Measurements from ENCODE around the gene LKAAEAR1. TPM values are rescaled to one million over a fixed set of nuclear protein-coding genes. Genes with fewer than 3 reads are reported as not detected.

LKAAEAR1 gene
- total and polyA plus RNA-seq, 2 donors = 0.14 to 0.80 TPM

DNA sequence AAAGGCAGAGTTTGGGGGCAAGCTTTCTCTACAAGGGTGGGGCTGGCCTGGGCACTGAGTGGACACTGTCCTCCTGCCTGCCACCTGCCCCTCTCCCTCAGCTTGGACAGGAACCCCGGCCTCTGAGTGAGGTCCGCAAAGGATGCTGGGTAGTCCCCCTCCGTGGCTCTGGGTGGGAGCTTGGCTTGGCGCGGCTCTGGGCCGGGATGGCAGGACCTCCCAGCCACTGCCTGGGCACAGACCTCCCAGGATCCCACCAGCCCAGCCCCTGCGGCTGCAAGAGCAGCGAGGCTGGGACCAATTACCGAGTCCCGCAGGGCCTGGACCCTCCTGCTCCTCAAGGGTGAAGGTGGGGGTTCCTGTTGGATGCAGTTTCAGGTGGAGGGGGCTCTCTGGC lies 31.9 kb downstream of the LKAAEAR1 start:
- H3K27me3 ChIP-seq (ENCODE audit: control insufficient read depth in 2 of 2, insufficient read depth in 1 of 2, low read length in 1 of 2) = peaks cover 42 to 87% of the 10 kb centered on the region in 2 donors
- H3K4me3 ChIP-seq (ENCODE audit: low read length in 2 of 2) = no peak overlapping the region
- H3K4me1 ChIP-seq (ENCODE audit: control insufficient read depth in 2 of 2, insufficient read depth in 2 of 2, low read length in 2 of 2) = peaks cover 0 to 52% of the 10 kb centered on the region in 2 donors
- DNase-seq (ENCODE audit: low read depth in 6 of 9, low spot score in 9 of 9) = no peak
- no peaks in the 10 kb centered on the region for H3K36me3 ChIP-seq (ENCODE audit: control insufficient read depth in 2 of 2, insufficient read depth in 2 of 2, low read length in 1 of 2)
- WGBS = 90% methylated on average over 10 of the region's 10 CpGs
- H3K9me3 ChIP-seq (ENCODE audit: control insufficient read depth in 2 of 2, insufficient read depth in 1 of 2, low read length in 1 of 2) = peaks cover 0 to 5% of the 10 kb centered on the region in 2 donors
- no peak overlapping the region for H3K27ac ChIP-seq (ENCODE audit: low read depth in 1 of 2, low read length in 1 of 2)

DNA sequence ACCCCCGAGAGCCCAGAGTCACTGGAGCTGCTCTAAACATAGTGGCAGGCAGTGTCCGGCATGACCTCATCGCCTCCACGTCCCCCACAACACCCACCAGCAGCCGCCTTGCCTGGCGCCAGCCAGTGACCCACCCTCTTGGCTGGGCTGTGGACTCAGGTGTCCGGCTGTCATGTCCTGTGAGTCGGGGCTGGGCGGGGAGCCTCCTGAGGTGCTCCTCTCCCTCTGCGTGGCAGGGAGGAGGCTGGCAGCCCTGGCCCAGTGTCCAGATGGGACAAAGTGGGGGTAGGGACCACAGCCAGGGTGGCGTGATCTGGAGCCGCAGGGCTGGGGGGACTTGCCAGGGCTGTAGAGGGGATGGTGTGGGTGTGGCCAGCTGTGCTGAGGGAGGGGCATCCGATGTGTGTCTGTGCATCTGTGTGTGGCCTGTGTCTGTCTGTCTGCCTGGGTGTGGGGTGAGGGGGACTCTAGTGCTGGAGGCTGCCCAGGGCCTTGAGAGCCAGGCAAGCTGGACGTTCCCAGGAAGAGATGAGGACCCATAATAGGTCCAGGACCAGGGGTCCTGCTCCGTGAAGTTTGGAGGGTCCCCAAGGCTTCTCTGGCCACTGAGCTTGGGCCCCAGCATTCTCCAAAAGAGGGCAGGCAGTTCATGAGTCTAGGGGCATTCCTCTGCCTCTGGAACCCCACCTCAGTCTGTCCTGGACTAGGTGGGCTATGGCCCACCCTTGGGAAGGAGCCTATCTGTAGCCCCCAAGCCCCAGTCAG lies 32.5 kb downstream of the LKAAEAR1 start:
- no peaks in the 10 kb centered on the region for H3K36me3 ChIP-seq (ENCODE audit: control insufficient read depth in 2 of 2, insufficient read depth in 2 of 2, low read length in 1 of 2)
- H3K27ac ChIP-seq (ENCODE audit: low read depth in 1 of 2, low read length in 1 of 2) = no peak overlapping the region
- peaks cover 48 to 87% of the 10 kb centered on the region in 2 donors for H3K27me3 ChIP-seq (ENCODE audit: control insufficient read depth in 2 of 2, insufficient read depth in 1 of 2, low read length in 1 of 2)
- peaks cover 0 to 52% of the 10 kb centered on the region in 2 donors for H3K4me1 ChIP-seq (ENCODE audit: control insufficient read depth in 2 of 2, insufficient read depth in 2 of 2, low read length in 2 of 2)
- H3K9me3 ChIP-seq (ENCODE audit: control insufficient read depth in 2 of 2, insufficient read depth in 1 of 2, low read length in 1 of 2) = peaks cover 0 to 5% of the 10 kb centered on the region in 2 donors
- H3K4me3 ChIP-seq (ENCODE audit: low read length in 2 of 2) = no peak overlapping the region
- DNase-seq (ENCODE audit: low read depth in 6 of 9, low spot score in 9 of 9) = no peak
- WGBS = 92% methylated on average over 15 of the region's 15 CpGs

DNA sequence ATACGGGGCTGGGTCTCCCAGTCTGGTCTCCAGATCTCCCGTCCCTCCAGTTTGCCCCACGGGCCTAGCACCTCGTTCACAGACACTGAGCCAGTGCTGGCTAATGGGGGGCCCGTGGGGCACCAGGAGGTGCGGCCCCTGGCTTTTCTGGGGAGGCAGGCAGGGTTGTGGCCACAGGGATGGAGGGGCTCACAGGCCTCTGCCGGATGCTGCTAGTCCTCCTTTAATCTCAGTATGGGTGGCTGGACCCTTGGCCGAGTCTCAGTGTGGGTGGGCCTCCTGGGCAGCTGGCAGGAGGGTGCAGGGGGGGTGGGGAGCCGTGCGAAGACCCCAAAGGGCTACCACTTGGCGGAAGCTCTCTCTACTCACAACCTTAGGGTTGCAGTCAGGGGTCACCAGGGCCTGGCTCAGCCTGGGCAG lies 33.2 kb downstream of the LKAAEAR1 start:
- peaks cover 50 to 87% of the 10 kb centered on the region in 2 donors for H3K27me3 ChIP-seq (ENCODE audit: control insufficient read depth in 2 of 2, insufficient read depth in 1 of 2, low read length in 1 of 2)
- WGBS = 96% methylated on average over 11 of the region's 11 CpGs

DNA sequence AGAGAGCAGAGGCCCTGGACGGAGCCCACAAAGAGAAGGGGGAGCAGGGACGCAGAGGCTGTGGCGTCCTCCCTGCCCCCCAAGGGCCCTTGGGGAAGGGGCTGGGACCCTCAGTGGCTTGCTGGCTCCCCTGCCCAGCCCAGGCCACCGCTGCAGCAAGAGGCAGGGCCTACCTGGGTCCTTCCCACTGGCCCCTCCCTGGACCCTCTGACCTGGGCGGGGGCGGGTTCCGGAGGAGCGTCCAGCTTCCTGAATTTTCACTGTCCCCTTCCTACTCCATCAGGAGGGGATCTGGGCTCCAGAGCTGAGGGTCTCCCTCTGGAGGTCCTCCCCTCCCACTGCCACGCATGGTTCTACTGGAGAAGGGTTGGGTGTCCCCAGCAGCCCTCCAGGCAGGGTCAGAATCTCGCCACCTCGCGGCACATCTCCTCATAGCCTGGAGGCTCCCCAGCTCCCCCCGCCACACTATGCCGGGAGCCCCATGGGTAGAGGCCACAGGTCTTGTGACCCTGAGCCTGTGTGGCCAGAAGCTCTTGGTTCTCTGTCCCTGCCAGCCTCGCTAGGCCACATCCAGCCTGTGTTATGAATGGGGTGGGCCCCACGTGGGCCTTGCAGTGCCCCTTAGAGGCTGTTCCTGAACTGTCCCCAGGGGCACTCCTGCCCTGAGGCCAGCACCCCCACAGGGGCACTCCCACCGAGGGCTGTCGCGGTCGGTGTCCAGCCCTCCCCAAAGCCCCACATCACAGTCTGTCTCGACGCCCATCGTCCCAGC lies 33.8 kb downstream of the LKAAEAR1 start:
- Histone ChIP-seq H3K27me3 (ENCODE audit: control insufficient read depth in 2 of 2, insufficient read depth in 1 of 2, low read length in 1 of 2) (peaks cover 50 to 87% of the 10 kb centered on the region in 2 donors), H3K4me3 (ENCODE audit: low read length in 2 of 2) (no peak overlapping the region), H3K4me1 (ENCODE audit: control insufficient read depth in 2 of 2, insufficient read depth in 2 of 2, low read length in 2 of 2) (peaks cover 0 to 53% of the 10 kb centered on the region in 2 donors), H3K9me3 (ENCODE audit: control insufficient read depth in 2 of 2, insufficient read depth in 1 of 2, low read length in 1 of 2) (peaks cover 0 to 5% of the 10 kb centered on the region in 2 donors), H3K36me3 (ENCODE audit: control insufficient read depth in 2 of 2, insufficient read depth in 2 of 2, low read length in 1 of 2) (no peaks in the 10 kb centered on the region), H3K27ac (ENCODE audit: low read depth in 1 of 2, low read length in 1 of 2) (no peak overlapping the region)
- WGBS = 86% methylated on average over 23 of the region's 23 CpGs
- no peak for DNase-seq (ENCODE audit: low read depth in 6 of 9, low spot score in 9 of 9)

More for the DNA sequence above, 33.2 kb downstream of the LKAAEAR1 start:
- no peak overlapping the region for H3K27ac ChIP-seq (ENCODE audit: low read depth in 1 of 2, low read length in 1 of 2)
- no peaks in the 10 kb centered on the region for H3K36me3 ChIP-seq (ENCODE audit: control insufficient read depth in 2 of 2, insufficient read depth in 2 of 2, low read length in 1 of 2)
- DNase-seq (ENCODE audit: low read depth in 6 of 9, low spot score in 9 of 9) = no peak
- H3K9me3 ChIP-seq (ENCODE audit: control insufficient read depth in 2 of 2, insufficient read depth in 1 of 2, low read length in 1 of 2) = peaks cover 0 to 5% of the 10 kb centered on the region in 2 donors
- H3K4me1 ChIP-seq (ENCODE audit: control insufficient read depth in 2 of 2, insufficient read depth in 2 of 2, low read length in 2 of 2) = peaks cover 0 to 51% of the 10 kb centered on the region in 2 donors
- no peak overlapping the region for H3K4me3 ChIP-seq (ENCODE audit: low read length in 2 of 2)

DNA sequence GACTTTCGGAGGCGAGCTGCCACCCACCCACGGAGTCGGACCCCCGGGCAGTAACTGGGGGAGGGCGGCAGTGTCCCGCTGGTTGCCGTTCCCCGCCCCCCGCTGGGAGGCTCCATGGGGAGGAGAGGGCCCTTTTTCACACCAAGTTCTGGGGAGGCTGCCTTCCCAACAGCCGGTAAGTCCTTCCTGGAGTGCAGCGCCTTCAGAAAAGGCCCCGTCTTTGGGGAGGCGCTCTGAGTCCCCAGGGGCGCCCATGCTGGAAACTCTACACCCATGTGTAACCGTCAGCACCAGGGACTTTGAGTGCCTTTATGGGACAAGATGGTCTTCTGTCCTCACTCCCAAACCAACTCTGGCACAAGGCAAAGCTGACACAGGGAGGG lies 34.3 kb downstream of the LKAAEAR1 start:
- Histone ChIP-seq H3K27ac (ENCODE audit: low read depth in 1 of 2, low read length in 1 of 2) (peak overlapping the region in 1 of 2 donors; percentile 36), H3K4me3 (ENCODE audit: low read length in 2 of 2) (peak overlapping the region in 1 of 2 donors; percentile 6), H3K4me1 (ENCODE audit: control insufficient read depth in 2 of 2, insufficient read depth in 2 of 2, low read length in 2 of 2) (peaks cover 0 to 55% of the 10 kb centered on the region in 2 donors), H3K27me3 (ENCODE audit: control insufficient read depth in 2 of 2, insufficient read depth in 1 of 2, low read length in 1 of 2) (peaks cover 50 to 91% of the 10 kb centered on the region in 2 donors), H3K36me3 (ENCODE audit: control insufficient read depth in 2 of 2, insufficient read depth in 2 of 2, low read length in 1 of 2) (no peaks in the 10 kb centered on the region), H3K9me3 (ENCODE audit: control insufficient read depth in 2 of 2, insufficient read depth in 1 of 2, low read length in 1 of 2) (peaks cover 0 to 5% of the 10 kb centered on the region in 2 donors)
- whole genome bisulfite sequencing = 49% methylated on average over 16 of the region's 16 CpGs
- no peak for DNase-seq (ENCODE audit: low read depth in 6 of 9, low spot score in 9 of 9)

DNA sequence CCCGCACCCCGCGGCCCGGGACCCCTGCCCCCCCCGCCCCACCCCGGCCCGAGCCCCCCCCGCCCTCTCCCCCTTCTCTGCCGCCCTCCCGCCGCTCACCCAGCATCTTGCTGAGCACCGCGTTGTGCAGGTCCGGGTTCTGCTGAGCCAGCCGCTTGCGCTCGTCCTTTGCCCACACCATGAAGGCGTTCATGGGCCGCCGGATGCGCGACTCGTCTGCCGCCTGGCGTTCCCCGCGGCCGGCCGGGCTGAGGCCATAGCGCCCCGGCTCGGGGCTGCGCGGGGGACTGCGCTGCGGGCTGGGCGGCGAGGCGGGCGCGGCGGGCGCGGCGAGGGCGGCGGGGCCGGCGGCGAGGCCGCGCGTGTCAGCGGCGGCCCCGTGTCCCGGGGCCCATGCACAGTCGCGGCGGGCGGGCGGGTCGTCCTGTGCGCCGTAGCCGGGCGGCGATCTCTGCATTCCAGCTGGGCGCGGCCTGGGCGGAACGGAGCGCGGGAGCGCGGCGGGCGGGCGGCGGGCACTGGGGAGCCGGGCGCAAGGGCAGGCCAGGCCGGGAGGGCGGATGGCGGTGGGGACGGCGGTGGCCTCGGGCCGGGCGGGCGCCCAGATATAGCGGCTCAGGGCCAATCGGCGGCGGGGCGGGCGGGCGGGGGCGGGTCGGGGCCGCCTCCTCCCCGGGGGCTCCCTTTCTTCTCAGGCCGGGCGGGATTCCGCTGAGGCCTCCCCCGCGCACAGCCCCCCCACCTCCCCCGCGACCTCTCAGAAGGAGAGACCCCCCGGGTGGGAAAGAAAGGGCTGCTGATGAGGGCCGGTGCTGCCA lies 34.9 kb downstream of the LKAAEAR1 start, which contains the start of gene SOX18:
Gene SOX18, minus strand, starts transcription at position 580 of the 818 bp plus-strand sequence. Its CDS starts 123 bp downstream, at position 457.
- Histone ChIP-seq H3K27ac (ENCODE audit: low read depth in 1 of 2, low read length in 1 of 2) (peak within 1 kb of the TSS in 1 of 2 donors; percentile 36), H3K27me3 (ENCODE audit: control insufficient read depth in 2 of 2, insufficient read depth in 1 of 2, low read length in 1 of 2) (peaks cover 50 to 91% of the 10 kb centered on the region in 2 donors), H3K4me3 (ENCODE audit: low read length in 2 of 2) (peak within 1 kb of the TSS in 1 of 2 donors; percentile 33), H3K9me3 (ENCODE audit: control insufficient read depth in 2 of 2, insufficient read depth in 1 of 2, low read length in 1 of 2) (peaks cover 0 to 5% of the 10 kb centered on the region in 2 donors), H3K36me3 (ENCODE audit: control insufficient read depth in 2 of 2, insufficient read depth in 2 of 2, low read length in 1 of 2) (no peaks in the 10 kb centered on the region), H3K4me1 (ENCODE audit: control insufficient read depth in 2 of 2, insufficient read depth in 2 of 2, low read length in 2 of 2) (peaks cover 0 to 57% of the 10 kb centered on the region in 2 donors)
- WGBS = 2% methylated on average over 111 of the region's 111 CpGs
- DNase-seq (ENCODE audit: low read depth in 6 of 9, low spot score in 9 of 9) = no peak

DNA sequence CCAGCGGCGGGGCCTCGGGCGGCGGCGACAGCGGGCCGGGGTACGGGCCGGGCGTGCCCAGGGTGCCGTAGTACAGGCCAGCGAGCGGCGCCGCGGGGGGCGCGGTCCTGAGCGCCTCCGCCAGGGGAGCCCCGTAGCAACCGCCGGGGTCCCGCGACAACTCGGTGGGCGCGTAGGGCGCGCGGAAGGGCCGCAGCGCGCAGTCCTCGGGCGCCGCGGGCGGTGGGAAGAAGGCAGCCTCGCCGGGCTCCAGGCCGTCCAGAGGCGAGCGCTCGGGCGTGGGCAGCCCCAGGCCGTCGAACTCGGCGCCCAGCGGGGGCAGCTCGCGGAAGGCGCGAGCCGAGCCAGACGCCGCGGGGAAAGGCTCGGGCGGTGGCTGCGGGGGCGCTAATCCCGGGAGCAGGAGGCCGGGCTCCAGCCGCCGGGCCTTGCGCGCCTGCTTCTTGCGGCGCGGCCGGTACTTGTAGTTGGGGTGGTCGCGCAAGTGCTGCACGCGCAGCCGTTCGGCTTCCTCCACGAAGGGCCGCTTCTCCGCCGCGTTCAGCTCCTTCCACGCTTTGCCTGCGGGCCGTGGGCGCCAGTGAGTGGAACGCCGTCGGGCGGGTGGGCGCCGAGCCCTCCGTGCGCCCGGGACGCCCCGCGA lies 35.7 kb downstream of the LKAAEAR1 start:
- peaks cover 0 to 52% of the 10 kb centered on the region in 2 donors for H3K4me1 ChIP-seq (ENCODE audit: control insufficient read depth in 2 of 2, insufficient read depth in 2 of 2, low read length in 2 of 2)
- peak overlapping the region in 1 of 2 donors; percentile 33 for H3K4me3 ChIP-seq (ENCODE audit: low read length in 2 of 2)
- no peaks in the 10 kb centered on the region for H3K36me3 ChIP-seq (ENCODE audit: control insufficient read depth in 2 of 2, insufficient read depth in 2 of 2, low read length in 1 of 2)
- DNase-seq (ENCODE audit: low read depth in 6 of 9, low spot score in 9 of 9) = no peak
- 14% methylated on average over 101 of the region's 101 CpGs for WGBS
- H3K27ac ChIP-seq (ENCODE audit: low read depth in 1 of 2, low read length in 1 of 2) = no peak overlapping the region
- peaks cover 0 to 5% of the 10 kb centered on the region in 2 donors for H3K9me3 ChIP-seq (ENCODE audit: control insufficient read depth in 2 of 2, insufficient read depth in 1 of 2, low read length in 1 of 2)
- H3K27me3 ChIP-seq (ENCODE audit: control insufficient read depth in 2 of 2, insufficient read depth in 1 of 2, low read length in 1 of 2) = peaks cover 50 to 85% of the 10 kb centered on the region in 2 donors

DNA sequence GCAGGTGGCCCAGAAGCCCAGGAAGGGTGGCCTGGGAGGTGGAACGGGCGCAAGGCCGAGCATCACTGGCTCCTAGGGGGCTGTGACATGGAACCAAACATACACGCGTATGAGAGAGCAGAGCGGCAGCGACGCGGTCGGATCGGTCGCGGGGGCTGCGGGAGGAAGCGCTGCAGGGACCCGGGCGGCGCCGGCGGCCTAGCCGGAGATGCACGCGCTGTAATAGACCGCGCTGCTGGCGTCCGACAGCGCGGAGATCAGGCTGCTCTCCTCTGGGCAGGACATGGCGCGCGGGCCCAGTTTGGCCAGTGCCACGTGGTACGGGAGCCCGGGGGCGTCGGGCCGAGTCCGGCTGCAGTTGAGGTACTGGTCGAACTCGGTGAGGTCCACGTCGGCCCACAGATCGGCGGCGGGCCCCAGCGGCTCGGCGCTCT lies 36.2 kb downstream of the LKAAEAR1 start:
- WGBS = 24% methylated on average over 49 of the region's 49 CpGs
- Histone ChIP-seq H3K27me3 (ENCODE audit: control insufficient read depth in 2 of 2, insufficient read depth in 1 of 2, low read length in 1 of 2) (peaks cover 50 to 80% of the 10 kb centered on the region in 2 donors), H3K36me3 (ENCODE audit: control insufficient read depth in 2 of 2, insufficient read depth in 2 of 2, low read length in 1 of 2) (no peaks in the 10 kb centered on the region), H3K4me3 (ENCODE audit: low read length in 2 of 2) (peak overlapping the region in 1 of 2 donors; percentile 16), H3K27ac (ENCODE audit: low read depth in 1 of 2, low read length in 1 of 2) (no peak overlapping the region), H3K4me1 (ENCODE audit: control insufficient read depth in 2 of 2, insufficient read depth in 2 of 2, low read length in 2 of 2) (peaks cover 0 to 55% of the 10 kb centered on the region in 2 donors), H3K9me3 (ENCODE audit: control insufficient read depth in 2 of 2, insufficient read depth in 1 of 2, low read length in 1 of 2) (peaks cover 0 to 5% of the 10 kb centered on the region in 2 donors)
- no peak for DNase-seq (ENCODE audit: low read depth in 6 of 9, low spot score in 9 of 9)
